ENCODE measurements around the gene LGI1. TPM values are rescaled to one million over a fixed set of nuclear protein-coding genes. Genes with fewer than 3 reads are reported as not detected.

LGI1 gene
- not detected in 2 replicates for total RNA-seq

DNA sequence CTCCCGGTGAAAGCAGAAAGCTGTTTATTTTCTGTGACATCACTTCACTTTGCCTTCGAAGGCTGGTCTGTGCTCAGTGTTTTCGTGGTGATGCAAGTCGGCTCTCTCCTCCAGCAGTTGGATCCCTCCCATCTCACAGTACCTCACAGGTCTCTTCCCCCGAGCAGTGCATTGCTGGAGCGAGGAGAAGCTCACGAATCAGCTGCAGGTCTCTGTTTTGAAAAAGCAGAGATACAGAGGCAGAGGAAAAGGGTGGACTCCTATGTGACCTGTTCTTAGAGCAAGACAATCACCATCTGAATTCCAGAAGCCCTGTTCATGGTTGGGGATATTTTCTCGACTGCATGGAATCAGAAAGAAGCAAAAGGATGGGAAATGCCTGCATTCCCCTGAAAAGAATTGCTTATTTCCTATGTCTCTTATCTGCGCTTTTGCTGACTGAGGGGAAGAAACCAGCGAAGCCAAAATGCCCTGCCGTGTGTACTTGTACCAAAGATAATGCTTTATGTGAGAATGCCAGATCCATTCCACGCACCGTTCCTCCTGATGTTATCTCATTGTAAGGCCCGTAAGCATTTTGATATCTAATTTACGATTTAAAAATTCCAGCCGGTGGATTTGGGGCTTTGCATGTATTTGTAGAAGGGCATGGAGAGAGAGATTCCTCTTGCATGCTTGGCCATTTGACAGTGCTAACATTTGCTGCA lies at the start of gene LGI1:
LGI1 (plus strand) TSS at position 136 of the 707 bp plus-strand sequence; CDS start at position 345, 209 bp downstream.

Other genes with a start within 250 kb of the LGI1 start
- not detected in 2 replicates for gene FFAR4, start 191.3 kb upstream of the LGI1 start, total RNA-seq
- gene RBP4, start 156.7 kb upstream of the LGI1 start, total RNA-seq, result 0.09 and 0.30 TPM in 2 replicates
- gene PDE6C, start 145.4 kb upstream of the LGI1 start, total RNA-seq, result not detected in 2 replicates
- gene FRA10AC1, start 55.3 kb upstream of the LGI1 start, total RNA-seq, result 15.3 and 25.8 TPM in 2 replicates
- 3.1 and 3.9 TPM in 2 replicates for gene SLC35G1, start 136.0 kb downstream of the LGI1 start, total RNA-seq
- 0.59 and 1.1 TPM in 2 replicates for gene PLCE1, start 236.0 kb downstream of the LGI1 start, total RNA-seq

All from smooth muscle cell of the umbilical artery (primary cell).